Panc1 (cell line): ENCODE results near the gene CRKL.

Experiments used
- POLR2AphosphoS5 ChIP-seq: IDR thresholded peaks from 2 replicates; pipeline ENCODE4 v1.6.1; 2012; ENCODE audit warnings: mild to moderate bottlenecking, low read depth, low read length, moderate library complexity
- TF ChIP-seq, protein P1 (sequence below): fragments of 450-650 bp; IDR thresholded peaks from 2 replicates; pipeline ENCODE4 v1.5.1; 2017; ENCODE audit warnings: mild to moderate bottlenecking

DNA sequence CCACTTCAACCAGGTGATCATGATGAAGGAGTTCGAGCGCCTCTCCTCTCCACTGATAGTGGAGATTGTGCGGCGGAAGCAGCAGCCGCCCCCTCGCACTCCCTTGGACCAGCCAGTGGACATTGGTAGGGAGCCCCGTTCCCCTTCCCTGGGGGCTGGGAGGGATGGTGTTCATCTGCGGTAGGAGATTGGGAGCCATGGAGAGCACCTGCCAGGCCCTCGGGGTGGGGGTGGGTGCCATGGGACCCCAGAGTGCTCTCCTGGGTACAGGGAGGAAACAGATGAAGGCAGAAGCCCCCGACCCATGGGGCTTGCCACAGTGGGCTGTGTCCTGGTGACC is 77.7 kb downstream of the CRKL start:
- TF ChIP-seq, protein P1, sequence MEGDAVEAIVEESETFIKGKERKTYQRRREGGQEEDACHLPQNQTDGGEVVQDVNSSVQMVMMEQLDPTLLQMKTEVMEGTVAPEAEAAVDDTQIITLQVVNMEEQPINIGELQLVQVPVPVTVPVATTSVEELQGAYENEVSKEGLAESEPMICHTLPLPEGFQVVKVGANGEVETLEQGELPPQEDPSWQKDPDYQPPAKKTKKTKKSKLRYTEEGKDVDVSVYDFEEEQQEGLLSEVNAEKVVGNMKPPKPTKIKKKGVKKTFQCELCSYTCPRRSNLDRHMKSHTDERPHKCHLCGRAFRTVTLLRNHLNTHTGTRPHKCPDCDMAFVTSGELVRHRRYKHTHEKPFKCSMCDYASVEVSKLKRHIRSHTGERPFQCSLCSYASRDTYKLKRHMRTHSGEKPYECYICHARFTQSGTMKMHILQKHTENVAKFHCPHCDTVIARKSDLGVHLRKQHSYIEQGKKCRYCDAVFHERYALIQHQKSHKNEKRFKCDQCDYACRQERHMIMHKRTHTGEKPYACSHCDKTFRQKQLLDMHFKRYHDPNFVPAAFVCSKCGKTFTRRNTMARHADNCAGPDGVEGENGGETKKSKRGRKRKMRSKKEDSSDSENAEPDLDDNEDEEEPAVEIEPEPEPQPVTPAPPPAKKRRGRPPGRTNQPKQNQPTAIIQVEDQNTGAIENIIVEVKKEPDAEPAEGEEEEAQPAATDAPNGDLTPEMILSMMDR, result no peak
- no peak for TF ChIP-seq POLR2AphosphoS5
